GM20000 (cell line): ENCODE data around the gene AMACR.

Source experiments
- DNase-seq: peaks from one replicate; pipeline ENCODE4 v3.0.0; 2012; ENCODE audit warnings: low spot score
- TF ChIP-seq, protein P1 (sequence below): IDR thresholded peaks from 2 replicates; pipeline ENCODE4 v1.5.1; 2012; ENCODE audit warnings: mild to moderate bottlenecking, control low read depth; ENCODE audit errors: extremely low read depth, missing control alignments

Gene AMACR

DNA sequence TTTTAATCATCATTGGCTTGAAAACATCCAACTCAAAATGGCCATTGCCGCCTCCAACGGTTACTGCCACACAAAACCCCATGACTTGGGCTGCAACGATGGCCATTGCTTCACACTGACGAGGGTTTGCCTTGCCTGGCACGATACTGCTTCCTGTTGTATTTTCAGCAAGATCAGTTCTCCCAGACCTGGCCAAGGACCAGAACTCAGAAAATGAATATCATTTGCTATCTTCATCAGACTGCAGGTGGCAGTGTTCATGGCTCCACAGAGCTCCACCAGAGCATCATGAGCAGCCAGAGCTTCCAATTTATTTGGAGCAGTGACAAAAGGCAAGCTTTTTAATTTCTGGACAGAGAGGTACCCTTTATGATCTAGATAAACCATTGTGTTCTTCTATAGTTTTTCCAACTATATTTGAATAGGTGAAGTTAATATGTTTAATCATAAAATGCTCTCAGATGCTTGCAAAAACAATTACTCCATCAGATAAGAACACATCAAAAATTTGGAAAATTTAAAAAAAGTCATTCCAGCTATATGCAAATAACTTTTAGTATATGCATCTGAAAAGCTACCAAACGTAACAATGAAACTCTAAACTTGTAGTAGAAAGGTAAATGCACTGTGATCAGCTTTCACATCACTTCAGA is 10.4 kb downstream of the AMACR start:
- peak; percentile 52 for DNase-seq
- TF ChIP-seq, protein P1, sequence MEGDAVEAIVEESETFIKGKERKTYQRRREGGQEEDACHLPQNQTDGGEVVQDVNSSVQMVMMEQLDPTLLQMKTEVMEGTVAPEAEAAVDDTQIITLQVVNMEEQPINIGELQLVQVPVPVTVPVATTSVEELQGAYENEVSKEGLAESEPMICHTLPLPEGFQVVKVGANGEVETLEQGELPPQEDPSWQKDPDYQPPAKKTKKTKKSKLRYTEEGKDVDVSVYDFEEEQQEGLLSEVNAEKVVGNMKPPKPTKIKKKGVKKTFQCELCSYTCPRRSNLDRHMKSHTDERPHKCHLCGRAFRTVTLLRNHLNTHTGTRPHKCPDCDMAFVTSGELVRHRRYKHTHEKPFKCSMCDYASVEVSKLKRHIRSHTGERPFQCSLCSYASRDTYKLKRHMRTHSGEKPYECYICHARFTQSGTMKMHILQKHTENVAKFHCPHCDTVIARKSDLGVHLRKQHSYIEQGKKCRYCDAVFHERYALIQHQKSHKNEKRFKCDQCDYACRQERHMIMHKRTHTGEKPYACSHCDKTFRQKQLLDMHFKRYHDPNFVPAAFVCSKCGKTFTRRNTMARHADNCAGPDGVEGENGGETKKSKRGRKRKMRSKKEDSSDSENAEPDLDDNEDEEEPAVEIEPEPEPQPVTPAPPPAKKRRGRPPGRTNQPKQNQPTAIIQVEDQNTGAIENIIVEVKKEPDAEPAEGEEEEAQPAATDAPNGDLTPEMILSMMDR, result peak; percentile 27

DNA sequence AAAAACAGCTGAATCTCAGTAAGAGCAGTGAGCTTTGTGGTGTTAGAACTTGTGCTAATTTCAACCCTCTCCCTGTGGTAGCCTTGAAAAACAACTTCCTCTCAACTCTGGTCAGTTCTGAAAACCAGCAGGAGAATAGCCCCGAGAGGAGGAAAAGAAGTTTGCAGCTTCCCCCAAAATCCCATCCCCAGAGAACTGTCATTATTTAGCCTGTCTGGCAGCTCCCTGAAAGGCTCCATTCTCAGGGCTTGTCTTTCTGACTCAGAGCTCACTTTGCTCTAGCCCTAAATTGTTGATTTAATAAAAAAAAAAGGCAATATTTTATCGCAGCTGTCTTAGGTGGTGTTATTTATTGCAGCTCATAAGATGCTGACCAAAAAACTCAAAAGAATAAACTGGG is 12.0 kb downstream of the AMACR start:
- no peak for DNase-seq
- TF ChIP-seq, protein P1, result no peak

DNA sequence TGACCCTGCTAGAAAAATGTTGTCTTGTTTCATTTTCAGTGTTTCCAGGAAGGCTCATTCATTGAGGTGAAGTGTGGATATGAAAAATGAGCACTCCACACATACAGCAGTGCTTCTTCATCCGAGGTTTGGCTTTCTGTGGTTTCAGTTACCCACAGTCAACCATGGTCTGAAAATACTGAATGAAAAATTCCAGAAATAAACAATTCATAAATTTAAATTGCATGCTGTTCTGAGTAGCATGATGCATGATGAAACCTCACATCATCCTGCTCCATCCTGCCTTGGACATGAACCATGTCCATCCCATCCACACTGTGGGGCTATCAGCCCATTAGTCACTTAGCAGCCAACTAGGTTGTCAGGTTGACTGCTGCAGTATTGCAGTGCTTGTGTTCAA is 13.0 kb downstream of the AMACR start:
- TF ChIP-seq, protein P1, result no peak

DNA sequence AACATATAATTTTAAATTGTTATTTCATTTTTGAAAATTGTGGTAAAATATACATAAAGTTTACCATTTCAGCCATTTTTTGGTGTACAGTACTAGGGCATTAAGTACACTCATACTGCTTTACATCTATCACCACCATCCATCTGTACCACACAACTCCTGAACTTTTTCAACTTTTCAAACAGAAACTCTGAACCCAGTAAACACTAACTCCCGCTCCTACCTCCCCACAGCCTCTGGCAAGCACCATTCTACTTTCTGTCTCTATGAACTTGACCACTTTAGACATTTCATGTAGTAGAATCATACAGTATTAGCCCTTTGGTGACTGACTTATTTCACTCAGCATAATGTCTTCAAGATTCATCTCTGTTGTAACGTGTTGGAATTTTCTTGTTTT is 15.0 kb downstream of the AMACR start:
- TF ChIP-seq, protein P1, result no peak
- no peak for DNase-seq

More for the DNA sequence above, 13.0 kb downstream of the AMACR start:
- DNase-seq, result no peak

DNA sequence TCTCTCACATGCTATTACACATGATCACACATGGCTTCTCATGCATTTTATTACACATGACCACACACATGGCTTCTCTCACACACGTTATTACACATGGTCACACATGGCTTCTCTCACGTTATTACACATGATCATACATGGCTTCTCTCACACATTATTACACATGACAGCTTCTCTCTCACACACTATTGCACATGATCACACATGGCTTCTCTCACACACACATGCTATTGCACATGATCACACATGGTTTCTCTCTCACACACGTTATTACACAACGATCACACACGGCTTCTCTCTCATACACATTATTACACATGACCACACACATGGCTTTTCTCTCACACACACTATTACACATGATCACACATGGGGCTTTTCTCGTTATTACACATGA is 22.4 kb downstream of the AMACR start:
- TF ChIP-seq, protein P1, result no peak
- DNase-seq, result no peak

DNA sequence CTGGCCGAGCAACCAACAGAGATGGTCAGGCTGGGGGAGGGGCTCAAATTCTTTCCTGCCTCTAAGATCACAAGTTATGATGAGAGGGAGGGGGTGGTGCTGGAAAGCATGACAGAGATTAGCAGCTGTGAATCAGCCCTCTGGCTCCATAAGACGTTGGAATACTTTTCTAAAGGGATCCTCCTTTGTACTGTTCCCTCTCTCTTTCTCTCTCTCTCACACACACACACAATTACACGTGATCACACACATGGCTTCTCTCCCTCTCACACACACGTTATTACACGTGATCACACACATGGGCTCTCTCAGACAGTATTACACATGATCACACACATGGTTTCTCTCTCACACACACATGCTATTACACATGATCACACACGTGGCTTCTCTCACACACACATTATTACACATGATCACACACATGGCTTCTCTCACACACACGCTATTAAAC is 23.2 kb downstream of the AMACR start, which contains the start of gene SLC45A2:
Gene SLC45A2 (minus strand): TSS at position 23 of the 454 bp plus-strand sequence. CDS start 110 bp downstream, outside the sequence.
- TF ChIP-seq, protein P1, result no peak
- no peak for DNase-seq

DNA sequence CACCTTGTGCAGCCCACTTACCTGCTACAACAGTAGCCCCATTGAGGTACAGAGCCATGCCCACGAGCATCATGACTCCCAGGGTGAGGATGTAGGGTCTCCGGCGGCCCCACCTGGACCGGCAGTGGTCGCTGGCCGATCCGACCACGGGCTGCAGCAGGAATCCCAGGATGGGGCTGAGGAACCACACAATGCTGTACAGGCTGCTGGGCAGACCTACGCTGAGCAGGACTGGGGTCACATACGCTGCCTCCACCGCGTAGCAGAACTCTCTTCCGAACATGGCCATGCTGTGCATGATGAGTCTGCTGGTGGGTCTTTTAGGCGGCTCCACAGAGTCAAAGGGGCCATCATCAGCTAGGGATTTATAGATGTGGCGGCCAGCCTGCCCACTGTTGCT is 23.7 kb downstream of the AMACR start:
- TF ChIP-seq, protein P1, result no peak
- DNase-seq, result no peak
